Measurements from ENCODE around the gene GHR.

- no peak for TF ChIP-seq CTCF (IDR thresholded peaks at IDR 0.05)
- TF ChIP-seq POLR2A (IDR thresholded peaks at IDR 0.05): no peak
Measured at GRCh38 chr5:42749020-42749419, 325.8 kb downstream of the GHR start.
